HG03457 (cell line): ENCODE measurements around the gene LAMC3.

Experiments used
- ATAC-seq: cut with Tn5 transposase; IDR thresholded peaks from one replicate; pipeline ENCODE4 v1.9.1; 2021; ENCODE audit warnings: moderate number of reproducible peaks; ENCODE audit not compliant: unreplicated experiment

LAMC3 gene

GRCh38 chr9:130977811-130978221 is 31.2 kb upstream of the LAMC3 start:
- no peak for ATAC-seq

- ATAC-seq, result no peak
These were observed 29.2 kb upstream of the LAMC3 start for GRCh38 chr9:130979591-130980385.

GRCh38 chr9:130980526-130980925 is 28.4 kb upstream of the LAMC3 start:
- no peak for ATAC-seq

- no peak for ATAC-seq
These were observed 27.8 kb upstream of the LAMC3 start for GRCh38 chr9:130981002-130981755.

- no peak for ATAC-seq
These were observed 27.2 kb upstream of the LAMC3 start for GRCh38 chr9:130981756-130982137.

GRCh38 chr9:130982636-130983358 is 26.2 kb upstream of the LAMC3 start:
- no peak for ATAC-seq

- ATAC-seq, result no peak
These were observed 25.7 kb upstream of the LAMC3 start for GRCh38 chr9:130983359-130983670.

GRCh38 chr9:130983970-130984369 is 25.0 kb upstream of the LAMC3 start:
- no peak for ATAC-seq

GRCh38 chr9:130984521-130984920 is 24.5 kb upstream of the LAMC3 start:
- no peak for ATAC-seq

GRCh38 chr9:130985029-130985428 is 23.9 kb upstream of the LAMC3 start:
- ATAC-seq, result no peak

GRCh38 chr9:130985606-130986162 is 23.3 kb upstream of the LAMC3 start:
- ATAC-seq, result no peak

- no peak for ATAC-seq
These were observed 22.5 kb upstream of the LAMC3 start for GRCh38 chr9:130986356-130986965.

GRCh38 chr9:130987054-130987453 is 21.9 kb upstream of the LAMC3 start:
- ATAC-seq, result no peak

- ATAC-seq, result no peak
These were observed 21.1 kb upstream of the LAMC3 start for GRCh38 chr9:130987738-130988399.

GRCh38 chr9:130988400-130988747 is 20.6 kb upstream of the LAMC3 start:
- ATAC-seq, result no peak

- no peak for ATAC-seq
These were observed 20.1 kb upstream of the LAMC3 start for GRCh38 chr9:130988905-130989304.

GRCh38 chr9:130989391-130989790 is 19.6 kb upstream of the LAMC3 start:
- no peak for ATAC-seq

- ATAC-seq, result no peak
These were observed 19.1 kb upstream of the LAMC3 start for GRCh38 chr9:130989891-130990290.

- ATAC-seq, result no peak
These were observed 18.5 kb upstream of the LAMC3 start for GRCh38 chr9:130990306-130990977.
